Choroid plexus epithelial cell (primary cell): ENCODE results near the gene TMX2.
"Not testable (repeated sequence)": the region's sequence is repeated elsewhere in the genome, so short reads cannot be mapped to it uniquely, and the experiment has no call there.

Experiments used
- DNase-seq: peaks from one replicate; pipeline ENCODE4 v3.0.0-alpha.2; 2010; ENCODE audit warnings: low read depth
- H3K4me3 ChIP-seq: 2 replicates; pipeline ENCODE4 v1.5.1; 2011; ENCODE audit warnings: low read depth, mild to moderate bottlenecking, control low read depth, low read length, moderate library complexity
- CTCF ChIP-seq: conservative IDR thresholded peaks from 2 replicates; pipeline ENCODE4 v1.5.1; 2011; ENCODE audit warnings: low read depth, mild to moderate bottlenecking, control low read depth, inconsistent platforms, low read length, moderate library complexity

Gene TMX2

GRCh38 chr11:57713835-57714234, 1.4 kb downstream of the TMX2 start:
- DNase-seq = no peak

GRCh38 chr11:57716726-57717125, 4.3 kb downstream of the TMX2 start:
- not testable (repeated sequence) for H3K4me3 ChIP-seq, DNase-seq

More at GRCh38 chr11:57713835-57714234, 1.4 kb downstream of the TMX2 start:
- H3K4me3 ChIP-seq = peak overlapping the region; percentile 96
- no peak for TF ChIP-seq CTCF

GRCh38 chr11:57727185-57727584, 14.8 kb downstream of the TMX2 start:
- no peak overlapping the region for H3K4me3 ChIP-seq

GRCh38 chr11:57728829-57729228, 16.4 kb downstream of the TMX2 start:
- TF ChIP-seq CTCF = no peak
- no peak overlapping the region for H3K4me3 ChIP-seq
- no peak for DNase-seq

More at GRCh38 chr11:57727185-57727584, 14.8 kb downstream of the TMX2 start:
- no peak for TF ChIP-seq CTCF
- DNase-seq = no peak

- no peak for TF ChIP-seq CTCF
- no peak for DNase-seq
- H3K4me3 ChIP-seq = no peak overlapping the region
Measured at GRCh38 chr11:57729479-57729878, 17.1 kb downstream of the TMX2 start.

GRCh38 chr11:57732661-57733060, 20.3 kb downstream of the TMX2 start:
- H3K4me3 ChIP-seq = no peak overlapping the region
- no peak for DNase-seq
- no peak for TF ChIP-seq CTCF

GRCh38 chr11:57735619-57736298, 23.4 kb downstream of the TMX2 start:
- no peak overlapping the region for H3K4me3 ChIP-seq
- no peak for TF ChIP-seq CTCF
- DNase-seq = peak; percentile 9
